ENCODE results near the gene ADGRV1.

DNA sequence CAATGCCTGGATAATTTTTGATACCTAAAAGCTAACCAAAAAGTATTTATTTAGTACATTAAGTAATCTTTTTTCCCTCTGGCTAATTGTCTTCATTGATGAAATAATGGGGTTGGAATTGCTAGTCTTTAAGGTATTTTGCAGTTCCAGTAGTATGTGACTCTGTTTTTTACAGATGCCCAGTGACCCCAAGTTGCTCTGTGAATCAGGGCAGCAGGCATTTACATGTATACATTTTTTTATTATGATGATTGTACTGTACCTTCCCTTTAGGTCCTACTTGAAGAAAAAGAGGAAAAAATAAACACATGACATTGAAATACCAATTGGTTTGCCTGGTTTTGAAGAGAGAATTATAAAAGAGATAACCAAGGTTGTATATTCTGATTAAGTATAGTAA lies 385.5 kb downstream of the ADGRV1 start:
- TF ChIP-seq RAD21 (conservative IDR thresholded peaks at IDR 0.05): no peak
- TF ChIP-seq, protein P1, sequence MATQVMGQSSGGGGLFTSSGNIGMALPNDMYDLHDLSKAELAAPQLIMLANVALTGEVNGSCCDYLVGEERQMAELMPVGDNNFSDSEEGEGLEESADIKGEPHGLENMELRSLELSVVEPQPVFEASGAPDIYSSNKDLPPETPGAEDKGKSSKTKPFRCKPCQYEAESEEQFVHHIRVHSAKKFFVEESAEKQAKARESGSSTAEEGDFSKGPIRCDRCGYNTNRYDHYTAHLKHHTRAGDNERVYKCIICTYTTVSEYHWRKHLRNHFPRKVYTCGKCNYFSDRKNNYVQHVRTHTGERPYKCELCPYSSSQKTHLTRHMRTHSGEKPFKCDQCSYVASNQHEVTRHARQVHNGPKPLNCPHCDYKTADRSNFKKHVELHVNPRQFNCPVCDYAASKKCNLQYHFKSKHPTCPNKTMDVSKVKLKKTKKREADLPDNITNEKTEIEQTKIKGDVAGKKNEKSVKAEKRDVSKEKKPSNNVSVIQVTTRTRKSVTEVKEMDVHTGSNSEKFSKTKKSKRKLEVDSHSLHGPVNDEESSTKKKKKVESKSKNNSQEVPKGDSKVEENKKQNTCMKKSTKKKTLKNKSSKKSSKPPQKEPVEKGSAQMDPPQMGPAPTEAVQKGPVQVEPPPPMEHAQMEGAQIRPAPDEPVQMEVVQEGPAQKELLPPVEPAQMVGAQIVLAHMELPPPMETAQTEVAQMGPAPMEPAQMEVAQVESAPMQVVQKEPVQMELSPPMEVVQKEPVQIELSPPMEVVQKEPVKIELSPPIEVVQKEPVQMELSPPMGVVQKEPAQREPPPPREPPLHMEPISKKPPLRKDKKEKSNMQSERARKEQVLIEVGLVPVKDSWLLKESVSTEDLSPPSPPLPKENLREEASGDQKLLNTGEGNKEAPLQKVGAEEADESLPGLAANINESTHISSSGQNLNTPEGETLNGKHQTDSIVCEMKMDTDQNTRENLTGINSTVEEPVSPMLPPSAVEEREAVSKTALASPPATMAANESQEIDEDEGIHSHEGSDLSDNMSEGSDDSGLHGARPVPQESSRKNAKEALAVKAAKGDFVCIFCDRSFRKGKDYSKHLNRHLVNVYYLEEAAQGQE (IDR thresholded peaks at IDR 0.05; ENCODE audit: borderline replicate concordance): no peak
- TF ChIP-seq, protein P2, sequence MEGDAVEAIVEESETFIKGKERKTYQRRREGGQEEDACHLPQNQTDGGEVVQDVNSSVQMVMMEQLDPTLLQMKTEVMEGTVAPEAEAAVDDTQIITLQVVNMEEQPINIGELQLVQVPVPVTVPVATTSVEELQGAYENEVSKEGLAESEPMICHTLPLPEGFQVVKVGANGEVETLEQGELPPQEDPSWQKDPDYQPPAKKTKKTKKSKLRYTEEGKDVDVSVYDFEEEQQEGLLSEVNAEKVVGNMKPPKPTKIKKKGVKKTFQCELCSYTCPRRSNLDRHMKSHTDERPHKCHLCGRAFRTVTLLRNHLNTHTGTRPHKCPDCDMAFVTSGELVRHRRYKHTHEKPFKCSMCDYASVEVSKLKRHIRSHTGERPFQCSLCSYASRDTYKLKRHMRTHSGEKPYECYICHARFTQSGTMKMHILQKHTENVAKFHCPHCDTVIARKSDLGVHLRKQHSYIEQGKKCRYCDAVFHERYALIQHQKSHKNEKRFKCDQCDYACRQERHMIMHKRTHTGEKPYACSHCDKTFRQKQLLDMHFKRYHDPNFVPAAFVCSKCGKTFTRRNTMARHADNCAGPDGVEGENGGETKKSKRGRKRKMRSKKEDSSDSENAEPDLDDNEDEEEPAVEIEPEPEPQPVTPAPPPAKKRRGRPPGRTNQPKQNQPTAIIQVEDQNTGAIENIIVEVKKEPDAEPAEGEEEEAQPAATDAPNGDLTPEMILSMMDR (IDR thresholded peaks at IDR 0.05; ENCODE audit: poor library complexity, severe bottlenecking): no peak
- TF ChIP-seq EZH2 (IDR thresholded peaks at IDR 0.05; ENCODE audit: borderline replicate concordance, insufficient read depth, low read length, poor library complexity, severe bottlenecking): no peak
- TF ChIP-seq TAF1 (IDR thresholded peaks at IDR 0.05; ENCODE audit: low read depth): no peak
- TF ChIP-seq POLR2AphosphoS5 (IDR thresholded peaks at IDR 0.05): no peak
- TF ChIP-seq EP300 (conservative IDR thresholded peaks at IDR 0.05; ENCODE audit: poor library complexity, severe bottlenecking): no peak
- TF ChIP-seq MXI1 (conservative IDR thresholded peaks at IDR 0.05; ENCODE audit: poor library complexity, severe bottlenecking): no peak
- no peak for TF ChIP-seq SMC3 (conservative IDR thresholded peaks at IDR 0.05; ENCODE audit: poor library complexity)

Measured in neural cell (in vitro differentiated cells).